ENCODE results near the gene LRP1B.

DNA sequence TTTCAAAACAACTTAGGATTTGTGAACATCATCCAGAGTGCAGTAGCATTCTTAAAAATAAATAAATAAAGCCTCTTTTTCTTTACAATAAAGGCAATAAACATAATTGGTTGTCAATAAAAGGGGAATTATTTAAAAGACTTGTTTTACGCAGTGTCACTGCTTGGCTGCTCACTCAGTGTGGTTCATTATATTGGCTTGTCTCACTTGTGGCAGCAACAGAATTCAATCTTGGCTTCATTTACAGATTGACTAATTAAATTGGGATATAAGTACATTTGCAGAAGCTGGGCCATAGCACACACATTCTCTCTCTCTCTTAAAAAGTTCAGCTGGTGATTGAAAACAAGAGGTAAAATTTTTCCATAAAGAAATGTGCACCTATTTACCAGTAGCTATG lies 1027.6 kb downstream of the LRP1B start:
- TF ChIP-seq CTCF (IDR thresholded peaks at IDR 0.05) (no peak), POLR2AphosphoS5 (IDR thresholded peaks at IDR 0.05; ENCODE audit: insufficient read depth in 1 of 2, low read depth in 1 of 2) (no peak)

Data from vagina (tissue), 2 donors.